Coronary artery (tissue), 2 donors: ENCODE measurements around the gene CAMK2D.

Experiments used
- DNase-seq: peaks from one replicate; pipeline ENCODE4 v3.0.0-alpha.2; 2017; ENCODE audit warnings: low spot score
- H3K27ac ChIP-seq, 2 donors: fragments of 200-600 bp; sonication (generic); one replicate each; pipeline ENCODE4 v1.5.1; 2016 to 2019
- H3K4me3 ChIP-seq: fragments of 200-600 bp; sonication (generic); 2 replicates; pipeline ENCODE4 v1.5.1; 2016; ENCODE audit warnings: mild to moderate bottlenecking, moderate library complexity
- CTCF ChIP-seq: fragments of 200-600 bp; sonication (generic); IDR thresholded peaks from one replicate; pipeline ENCODE4 v1.5.1; 2019; ENCODE audit warnings: antibody characterized with exemption

CAMK2D gene

GRCh38 chr4:113617195-113617594 is 144.3 kb downstream of the CAMK2D start:
- Histone ChIP-seq H3K4me3 (no peak overlapping the region), H3K27ac (no peak overlapping the region)
- no peak for TF ChIP-seq CTCF
- no peak for DNase-seq

GRCh38 chr4:113616443-113616842 is 145.1 kb downstream of the CAMK2D start:
- no peak overlapping the region for H3K27ac ChIP-seq
- no peak overlapping the region for H3K4me3 ChIP-seq
- DNase-seq, result no peak
- TF ChIP-seq CTCF, result no peak

- no peak overlapping the region for H3K4me3 ChIP-seq
- no peak for DNase-seq
- TF ChIP-seq CTCF, result no peak
- H3K27ac ChIP-seq, result no peak overlapping the region
Observed at GRCh38 chr4:113614414-113614813, 147.1 kb downstream of the CAMK2D start.

- no peak for DNase-seq
- no peak overlapping the region for H3K27ac ChIP-seq
- H3K4me3 ChIP-seq, result no peak overlapping the region
- no peak for TF ChIP-seq CTCF
Observed at GRCh38 chr4:113613503-113613902, 148.0 kb downstream of the CAMK2D start.

GRCh38 chr4:113610537-113610936 is 151.0 kb downstream of the CAMK2D start:
- no peak for TF ChIP-seq CTCF
- H3K4me3 ChIP-seq, result no peak overlapping the region
- H3K27ac ChIP-seq, result no peak overlapping the region
- DNase-seq, result no peak

- Histone ChIP-seq H3K4me3 (no peak overlapping the region), H3K27ac (no peak overlapping the region)
- TF ChIP-seq CTCF, result no peak
- no peak for DNase-seq
Observed at GRCh38 chr4:113607998-113608397, 153.5 kb downstream of the CAMK2D start.

GRCh38 chr4:113607147-113607720 is 154.3 kb downstream of the CAMK2D start:
- Histone ChIP-seq H3K27ac (no peak overlapping the region), H3K4me3 (no peak overlapping the region)
- no peak for TF ChIP-seq CTCF
- DNase-seq, result no peak
